LNCAP (cell line): ENCODE results near the gene IRF1.

Source experiments
- CTCF ChIP-seq: fragments of 450-650 bp; IDR thresholded peaks from 2 replicates; pipeline ENCODE4 v1.5.1; 2017; ENCODE audit warnings: mild to moderate bottlenecking

The IRF1 gene

GRCh38 chr5:132486318-132487094 is 4.1 kb downstream of the IRF1 start:
- no peak for TF ChIP-seq CTCF

GRCh38 chr5:132485641-132486317 is 4.8 kb downstream of the IRF1 start:
- TF ChIP-seq CTCF: no peak

GRCh38 chr5:132484391-132484725 is 6.2 kb downstream of the IRF1 start:
- TF ChIP-seq CTCF: no peak

GRCh38 chr5:132483661-132484390 is 6.7 kb downstream of the IRF1 start:
- TF ChIP-seq CTCF: no peak

- no peak for TF ChIP-seq CTCF
Measured at GRCh38 chr5:132483101-132483500, 7.5 kb downstream of the IRF1 start.

- no peak for TF ChIP-seq CTCF
Measured at GRCh38 chr5:132481596-132482211, 8.9 kb downstream of the IRF1 start.

GRCh38 chr5:132480893-132481595 is 9.5 kb downstream of the IRF1 start:
- no peak for TF ChIP-seq CTCF
